Fibroblast of skin of abdomen (primary cell): Measurements from ENCODE around the gene CCT6B.

Source experiments
- DNase-seq: peaks from one replicate; pipeline ENCODE4 v3.0.0-alpha.2; 2013

The CCT6B gene

GRCh38 chr17:34883106-34884000 lies 77.9 kb downstream of the CCT6B start:
- DNase-seq: no peak

- DNase-seq: no peak
Observed at GRCh38 chr17:34879146-34879545, 82.1 kb downstream of the CCT6B start.
